Naive thymus-derived CD8-positive, alpha-beta T cell (primary cell): ENCODE results near the gene DOCK4. TPM values are rescaled to one million over a fixed set of nuclear protein-coding genes. Genes with fewer than 3 reads are reported as not detected.
"Not testable (repeated sequence)": the region's sequence is repeated elsewhere in the genome, so short reads cannot be mapped to it uniquely, and the experiment has no call there.

Experiments used
- ATAC-seq, 2 donors: fragments of 150-1000 bp; cut with Tn5 transposase in 1 of 2; sonication (Bioruptor Pico), chemical (Tn5 transposase) in 1 of 2; 1 replicate in 1 of 2; 2 replicates in 1 of 2; pipeline ENCODE4 v1.10.0; 2021; ENCODE audit warnings: mild to moderate bottlenecking in 2 of 2, moderate library complexity in 2 of 2
- POLR2A ChIA-PET: fragments of 350-600 bp; sonication (Branson Sonifier 250); formaldehyde crosslinking; loops from one replicate; lab custom pipeline; 2021; ENCODE audit warnings: antibody characterized with exemption; lab: Charles Lee
- DNase-seq, 10 donors: peaks; one replicate each; pipeline versions ENCODE4 v3.0.0 to v3.0.0-alpha.2; 2020 to 2022
- H3K27ac Mint-ChIP-seq, 10 donors: one replicate each; pipeline ENCODE4 v1.8.0; 2020 to 2022; ENCODE audit warnings: mild to moderate bottlenecking in 10 of 10, mixed read lengths in 10 of 10, moderate library complexity in 4 of 10, inconsistent platforms in 1 of 10
- H3K27me3 Mint-ChIP-seq, 5 donors: one replicate each; pipeline ENCODE4 v1.8.0; 2021 to 2022; ENCODE audit warnings: mixed read lengths in 5 of 5
- H3K36me3 Mint-ChIP-seq, 3 donors: one replicate each; pipeline ENCODE4 v1.8.0; 2020 to 2022; ENCODE audit warnings: mixed read lengths in 3 of 3, mild to moderate bottlenecking in 2 of 3, inconsistent platforms in 1 of 3
- H3K4me1 Mint-ChIP-seq, 4 donors: one replicate each; pipeline ENCODE4 v1.8.0; 2021 to 2022; ENCODE audit warnings: mixed read lengths in 4 of 4
- H3K4me3 Mint-ChIP-seq, 10 donors: one replicate each; pipeline ENCODE4 v1.8.0; 2020 to 2022; ENCODE audit warnings: mild to moderate bottlenecking in 10 of 10, mixed read lengths in 10 of 10, moderate library complexity in 6 of 10, inconsistent platforms in 1 of 10
- H3K9me3 Mint-ChIP-seq, 9 donors: one replicate each; pipeline ENCODE4 v1.8.0; 2020 to 2022; ENCODE audit warnings: mixed read lengths in 9 of 9, mild to moderate bottlenecking in 3 of 9, inconsistent platforms in 1 of 9, moderate library complexity in 1 of 9
- polyA plus RNA-seq, 3 donors: library from polyadenylated mRNA; unstranded; fragments of 300-500 nt; fragmentation: Illumina TruSeq; gene quantifications; one replicate each; pipeline ENCODE4 v1.2.3, GENCODE V29; 2021
- total RNA-seq, 8 experiments: library from RNA in 2 of 8; stranded (reverse) in 2 of 8; gene quantifications; one replicate each; pipeline ENCODE4 v1.2.3 and lab custom pipeline; 2021 to 2026

DOCK4 gene
- total and polyA plus RNA-seq, 5 experiments from 2014 or later: 0.30 to 1.3 (median 0.67) TPM; not detected in 1

- Mint-ChIP-seq H3K9me3 (no peaks in the 10 kb centered on the region), H3K4me1 (no peaks in the 10 kb centered on the region), H3K4me3 (no peak overlapping the region), H3K36me3 (no peaks in the 10 kb centered on the region), H3K27me3 (no peaks in the 10 kb centered on the region), H3K27ac (no peak overlapping the region)
- ATAC-seq: no peak
- POLR2A ChIA-PET: no interaction called here
- no peak for DNase-seq
Observed at GRCh38 chr7:111931016-111931517, 275.1 kb downstream of the DOCK4 start.

- Mint-ChIP-seq H3K36me3 (no peaks in the 10 kb centered on the region), H3K27ac (no peak overlapping the region), H3K9me3 (no peaks in the 10 kb centered on the region), H3K4me1 (no peaks in the 10 kb centered on the region), H3K27me3 (peaks cover 0 to 5% (median 2%) of the 10 kb centered on the region in 5 donors), H3K4me3 (no peak overlapping the region)
- POLR2A ChIA-PET: no interaction called here
- no peak for ATAC-seq
- DNase-seq: no peak
Observed at GRCh38 chr7:111929264-111929663, 276.9 kb downstream of the DOCK4 start.

DNA sequence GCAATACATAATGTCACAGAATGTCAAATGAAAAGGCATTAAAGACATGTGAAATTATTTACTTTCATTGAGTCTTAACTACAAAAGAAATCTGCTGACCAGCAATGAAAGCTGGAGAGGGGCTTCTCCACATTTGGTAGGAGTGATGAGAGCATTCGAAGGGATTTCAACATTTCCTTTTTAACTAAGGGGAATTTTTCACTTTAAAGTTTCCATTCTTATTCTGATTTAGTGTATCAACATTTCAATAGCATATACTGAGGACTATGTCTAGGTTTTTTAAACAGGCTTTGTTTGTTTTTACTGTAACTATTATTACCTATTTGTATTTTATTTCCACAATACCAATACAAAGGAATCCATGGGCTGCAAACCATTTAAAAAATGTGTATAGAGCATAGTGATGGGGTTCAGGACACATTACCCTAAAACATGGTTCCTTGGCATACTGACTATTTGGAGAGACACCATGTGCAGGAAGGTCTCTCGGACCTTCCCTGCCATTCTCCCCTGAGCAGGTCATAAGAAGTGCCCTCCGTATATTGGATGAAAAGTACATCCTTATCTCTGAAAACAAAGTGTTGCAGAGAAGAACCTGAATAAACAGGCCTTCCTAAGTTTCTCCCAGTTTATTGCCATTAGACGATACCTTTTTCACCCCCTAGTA, 278.7 kb downstream of the DOCK4 start:
- Mint-ChIP-seq H3K36me3 (no peaks in the 10 kb centered on the region), H3K27ac (no peak overlapping the region), H3K4me3 (no peak overlapping the region), H3K27me3 (peaks cover 0 to 9% (median 2%) of the 10 kb centered on the region in 5 donors), H3K9me3 (peaks cover 0 to 2% (median 0%) of the 10 kb centered on the region in 9 donors), H3K4me1 (no peaks in the 10 kb centered on the region)
- POLR2A ChIA-PET: no interaction called here
- no peak for DNase-seq
- ATAC-seq: no peak

DNA sequence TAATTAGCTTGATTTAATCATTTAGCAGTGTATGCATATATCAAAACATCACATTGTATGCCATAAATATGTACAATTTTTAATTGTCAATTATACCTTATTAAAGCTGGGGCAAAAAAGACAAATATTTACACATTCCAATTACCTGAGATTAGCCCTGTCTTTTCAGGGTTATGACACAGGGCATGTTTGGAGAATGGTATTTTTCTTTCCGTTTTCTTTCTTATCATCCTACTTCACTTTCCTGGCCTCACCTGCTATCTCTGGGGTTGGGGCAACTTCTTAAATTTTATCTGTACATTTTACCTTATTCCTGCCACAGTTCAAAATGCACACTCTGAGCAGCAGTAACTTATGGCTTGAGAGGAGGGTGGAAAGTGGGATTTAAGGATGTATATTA, 285.9 kb downstream of the DOCK4 start:
- H3K36me3 Mint-ChIP-seq: no peaks in the 10 kb centered on the region
- DNase-seq (no peak), ATAC-seq (no peak)
- no peaks in the 10 kb centered on the region for H3K4me1 Mint-ChIP-seq
- POLR2A ChIA-PET: no interaction called here
- no peak overlapping the region for H3K4me3 Mint-ChIP-seq
- H3K9me3 Mint-ChIP-seq: peaks cover 0 to 2% (median 0%) of the 10 kb centered on the region in 9 donors
- H3K27ac Mint-ChIP-seq: no peak overlapping the region
- peaks cover 4 to 17% (median 9%) of the 10 kb centered on the region in 5 donors for H3K27me3 Mint-ChIP-seq

- ATAC-seq: no peak
- POLR2A ChIA-PET: no interaction called here
- Mint-ChIP-seq H3K27ac (no peak overlapping the region), H3K36me3 (no peaks in the 10 kb centered on the region), H3K4me1 (no peaks in the 10 kb centered on the region), H3K9me3 (peaks cover 0 to 2% (median 0%) of the 10 kb centered on the region in 9 donors), H3K4me3 (no peak overlapping the region), H3K27me3 (peaks cover 4 to 14% (median 8%) of the 10 kb centered on the region in 5 donors)
- no peak for DNase-seq
Observed at GRCh38 chr7:111919631-111920179, 286.5 kb downstream of the DOCK4 start.

GRCh38 chr7:111919164-111919563, 287.0 kb downstream of the DOCK4 start:
- H3K27me3 Mint-ChIP-seq: peaks cover 6 to 17% (median 10%) of the 10 kb centered on the region in 5 donors
- no peaks in the 10 kb centered on the region for H3K4me1 Mint-ChIP-seq
- no peak overlapping the region for H3K27ac Mint-ChIP-seq
- POLR2A ChIA-PET: no interaction called here
- peaks cover 0 to 3% (median 0%) of the 10 kb centered on the region in 9 donors for H3K9me3 Mint-ChIP-seq
- no peak overlapping the region for H3K4me3 Mint-ChIP-seq
- ATAC-seq (no peak), DNase-seq (no peak)
- no peaks in the 10 kb centered on the region for H3K36me3 Mint-ChIP-seq

DNA sequence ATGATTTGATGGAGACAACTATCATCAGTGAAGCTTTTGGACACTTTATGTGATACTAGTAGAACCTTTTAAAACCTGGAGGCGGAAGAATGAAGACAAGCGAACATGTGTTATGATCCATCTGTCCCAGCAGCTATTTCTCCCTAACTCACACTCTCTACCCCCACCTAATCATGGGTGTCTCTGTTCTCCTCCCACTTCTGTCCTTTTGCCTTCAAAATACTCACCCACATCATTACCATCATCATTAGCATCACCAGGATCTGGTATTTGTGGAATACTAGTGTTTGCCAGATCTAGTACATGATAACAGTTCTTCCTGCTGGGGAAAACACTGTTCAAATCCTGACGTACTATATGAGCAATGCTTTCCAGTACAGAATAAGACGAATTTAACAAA, 287.7 kb downstream of the DOCK4 start:
- DNase-seq: no peak
- ATAC-seq: no peak
- Mint-ChIP-seq H3K4me1 (no peaks in the 10 kb centered on the region), H3K36me3 (no peaks in the 10 kb centered on the region), H3K4me3 (no peak overlapping the region), H3K27ac (no peak overlapping the region), H3K27me3 (peaks cover 8 to 18% (median 8%) of the 10 kb centered on the region in 5 donors), H3K9me3 (peaks cover 0 to 3% (median 0%) of the 10 kb centered on the region in 9 donors)
- POLR2A ChIA-PET: no interaction called here

- POLR2A ChIA-PET: interaction anchor here (0.7 kb wide), 1 partner anchor 84 kb away, joined by 6 read pairs; no protein-coding TSS in a partner anchor
- H3K4me1 Mint-ChIP-seq, DNase-seq, ATAC-seq, H3K4me3 Mint-ChIP-seq, H3K9me3 Mint-ChIP-seq, H3K36me3 Mint-ChIP-seq, H3K27ac Mint-ChIP-seq: not testable (repeated sequence)
- peaks cover 8 to 20% (median 8%) of the 10 kb centered on the region in 5 donors for H3K27me3 Mint-ChIP-seq
Observed at GRCh38 chr7:111917404-111917803, 288.8 kb downstream of the DOCK4 start.

DNA sequence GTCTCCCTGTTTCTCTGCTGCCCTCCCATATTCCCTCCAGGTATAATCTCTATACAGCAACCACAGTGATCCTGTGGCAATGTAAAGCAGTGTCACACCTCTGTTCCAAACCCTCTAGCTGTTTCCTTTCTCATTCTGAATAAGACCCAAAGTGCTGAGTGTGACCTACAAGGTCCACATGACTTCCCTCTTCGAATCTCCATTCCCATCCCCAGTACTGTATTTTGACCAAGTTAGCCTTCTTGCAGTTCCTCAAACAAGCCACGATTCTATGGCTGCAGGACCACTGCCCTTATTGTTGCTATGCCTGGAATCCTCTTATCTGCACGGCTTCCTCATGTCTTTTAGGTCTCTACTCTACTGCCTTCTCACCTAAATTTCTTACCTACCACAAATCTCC, 291.9 kb downstream of the DOCK4 start:
- Mint-ChIP-seq H3K36me3 (no peaks in the 10 kb centered on the region), H3K4me3 (no peak overlapping the region), H3K9me3 (peaks cover 0 to 3% (median 0%) of the 10 kb centered on the region in 9 donors), H3K4me1 (no peaks in the 10 kb centered on the region), H3K27me3 (peaks cover 6 to 21% (median 8%) of the 10 kb centered on the region in 5 donors), H3K27ac (no peak overlapping the region)
- POLR2A ChIA-PET: no interaction called here
- ATAC-seq (no peak), DNase-seq (no peak)

DNA sequence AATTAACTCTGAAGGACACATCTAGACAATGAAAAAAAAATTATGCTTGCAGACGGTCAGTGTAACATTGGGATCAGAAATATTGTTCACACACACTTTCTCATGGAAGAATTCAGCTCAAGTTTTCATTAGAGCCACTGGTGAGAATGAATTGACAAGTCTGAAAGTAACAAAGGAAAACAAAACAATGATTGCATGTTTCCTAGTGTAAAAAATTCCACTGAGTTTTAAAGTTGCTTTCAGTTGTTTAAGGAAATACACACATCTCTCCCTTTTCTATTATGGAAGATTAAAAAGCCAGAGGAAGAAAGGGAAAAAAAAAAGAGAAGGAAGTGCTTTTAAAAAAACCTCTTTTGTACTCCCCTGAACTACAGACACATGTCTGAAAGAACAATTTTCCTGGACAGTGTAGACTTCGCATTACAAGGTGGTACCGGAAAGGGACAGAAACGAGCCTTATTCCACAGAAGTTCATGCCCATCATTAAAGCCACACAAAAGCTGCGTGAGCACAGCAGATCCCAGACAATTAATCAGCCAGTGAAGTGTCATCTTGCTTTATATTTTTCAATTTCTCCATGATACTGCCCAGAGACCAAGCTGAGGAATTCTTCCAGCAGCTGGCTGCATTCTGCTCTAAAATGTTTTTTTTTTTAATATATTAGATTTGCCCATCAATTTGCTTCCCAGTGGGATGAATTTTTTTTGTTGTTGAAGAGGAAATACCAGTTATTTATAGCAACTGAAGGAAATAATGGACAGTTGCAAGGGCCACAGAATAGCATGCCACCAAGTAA, 294.8 kb downstream of the DOCK4 start:
- Mint-ChIP-seq H3K9me3 (peaks cover 0 to 5% (median 0%) of the 10 kb centered on the region in 9 donors), H3K36me3 (no peaks in the 10 kb centered on the region), H3K4me3 (no peak overlapping the region), H3K27me3 (peaks cover 0 to 12% (median 6%) of the 10 kb centered on the region in 5 donors), H3K27ac (no peak overlapping the region), H3K4me1 (no peaks in the 10 kb centered on the region)
- POLR2A ChIA-PET: no interaction called here
- no peak for DNase-seq
- no peak for ATAC-seq

DNA sequence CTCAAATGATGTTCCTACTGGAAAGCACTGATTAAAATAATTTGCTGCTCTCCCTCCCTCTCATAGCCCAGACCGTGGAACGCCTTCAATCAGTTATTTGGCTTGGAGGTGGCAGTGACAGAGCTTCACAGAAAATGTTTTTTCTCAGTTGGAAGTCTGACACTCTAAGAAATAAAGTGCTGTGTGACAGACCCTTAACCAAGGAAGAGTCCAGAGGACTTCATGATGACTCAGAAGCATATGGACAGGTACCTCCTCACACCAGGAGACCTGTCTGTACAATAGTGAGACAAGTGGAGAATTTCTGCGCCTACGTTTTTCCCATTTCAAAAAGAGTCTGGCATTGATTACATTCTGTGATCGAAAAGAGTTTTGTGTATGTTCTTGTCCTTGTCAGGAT, 295.5 kb downstream of the DOCK4 start:
- Mint-ChIP-seq H3K36me3 (no peaks in the 10 kb centered on the region), H3K27ac (no peak overlapping the region), H3K27me3 (peaks cover 0 to 12% (median 3%) of the 10 kb centered on the region in 5 donors), H3K4me3 (no peak overlapping the region), H3K4me1 (no peaks in the 10 kb centered on the region), H3K9me3 (peaks cover 0 to 5% (median 0%) of the 10 kb centered on the region in 9 donors)
- POLR2A ChIA-PET: no interaction called here
- ATAC-seq: no peak
- no peak for DNase-seq

DNA sequence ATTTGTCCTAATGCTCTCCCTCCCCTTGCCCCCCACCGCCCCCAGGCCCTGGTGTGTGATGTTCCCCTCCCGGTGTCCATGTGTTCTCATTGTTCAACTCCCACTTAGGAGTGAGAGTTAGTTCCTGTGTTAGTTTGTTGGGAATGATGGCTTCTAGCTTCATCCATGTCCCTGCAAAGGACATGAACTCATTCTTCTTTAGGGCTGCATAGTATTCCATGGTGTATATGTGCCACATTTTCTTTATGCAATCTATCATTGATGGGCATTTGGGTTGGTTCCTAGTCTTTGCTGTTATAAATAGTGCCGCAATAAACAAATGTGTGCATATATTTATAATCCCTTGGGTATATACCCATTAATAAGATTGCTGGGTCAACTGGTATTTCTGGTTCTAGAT, 297.5 kb downstream of the DOCK4 start:
- ATAC-seq, H3K9me3 Mint-ChIP-seq, H3K27me3 Mint-ChIP-seq, H3K4me3 Mint-ChIP-seq, POLR2A ChIA-PET, H3K27ac Mint-ChIP-seq, H3K4me1 Mint-ChIP-seq, DNase-seq, H3K36me3 Mint-ChIP-seq: not testable (repeated sequence)

- H3K4me1 Mint-ChIP-seq: no peaks in the 10 kb centered on the region
- H3K36me3 Mint-ChIP-seq: no peaks in the 10 kb centered on the region
- POLR2A ChIA-PET: no interaction called here
- no peak overlapping the region for H3K27ac Mint-ChIP-seq
- ATAC-seq (no peak), DNase-seq (no peak)
- H3K4me3 Mint-ChIP-seq: no peak overlapping the region
- peaks cover 0 to 2% (median 0%) of the 10 kb centered on the region in 9 donors for H3K9me3 Mint-ChIP-seq
- H3K27me3 Mint-ChIP-seq: peaks cover 0 to 3% (median 0%) of the 10 kb centered on the region in 5 donors
Observed at GRCh38 chr7:111903797-111904196, 302.4 kb downstream of the DOCK4 start.
